DMS79 treated with DMSO at 0.1 percent for 48 hours (cell line): ENCODE results near the gene TBX10.
"Not testable (repeated sequence)": the region's sequence is repeated elsewhere in the genome, so short reads cannot be mapped to it uniquely, and the experiment has no call there.

Experiments
- DNase-seq: peaks from one replicate; lab custom pipeline; 2025; lab: John Stamatoyannopoulos, UW

Gene TBX10

GRCh38 chr11:67645521-67646461, 6.2 kb upstream of the TBX10 start:
- DNase-seq, result no peak

GRCh38 chr11:67644472-67645418, 5.2 kb upstream of the TBX10 start:
- DNase-seq, result no peak

- peak; percentile 12 for DNase-seq
These were observed 4.5 kb upstream of the TBX10 start for GRCh38 chr11:67644042-67644441.

- no peak for DNase-seq
These were observed 2.9 kb upstream of the TBX10 start for GRCh38 chr11:67642173-67643120.

- no peak for DNase-seq
These were observed 2.0 kb upstream of the TBX10 start for GRCh38 chr11:67641338-67642172.

GRCh38 chr11:67640758-67641337, 1.3 kb upstream of the TBX10 start:
- no peak for DNase-seq

GRCh38 chr11:67640021-67640757, 626 bp upstream of the TBX10 start:
- DNase-seq, result no peak

- DNase-seq, result no peak
These were observed 777 bp downstream of the TBX10 start for GRCh38 chr11:67638535-67639437.

- DNase-seq, result not testable (repeated sequence)
These were observed 2.1 kb downstream of the TBX10 start for GRCh38 chr11:67637441-67637840.

- no peak for DNase-seq
These were observed 2.6 kb downstream of the TBX10 start for GRCh38 chr11:67636962-67637361.

GRCh38 chr11:67635231-67635521, 4.4 kb downstream of the TBX10 start:
- no peak for DNase-seq

GRCh38 chr11:67634366-67635230, 5.0 kb downstream of the TBX10 start:
- no peak for DNase-seq

- DNase-seq, result no peak
These were observed 5.7 kb downstream of the TBX10 start for GRCh38 chr11:67633758-67634365.

- no peak for DNase-seq
These were observed 6.4 kb downstream of the TBX10 start for GRCh38 chr11:67632982-67633755.

- DNase-seq, result peak; percentile 19
These were observed 7.2 kb downstream of the TBX10 start for GRCh38 chr11:67632175-67632981.

GRCh38 chr11:67631853-67632174, 7.7 kb downstream of the TBX10 start:
- no peak for DNase-seq
